Activated B cell treated with CpG ODN at 0.5 μM for 24 hours (primary cell): Measurements from ENCODE around the gene EXTL1. TPM values are rescaled to one million over a fixed set of nuclear protein-coding genes. Genes with fewer than 3 reads are reported as not detected.

Experiments used
- ATAC-seq: fragments of 200-7000 bp; cut with Tn5 transposase; one replicate; pipeline ENCODE4 v1.10.0; 2021; ENCODE audit warnings: low read depth, mild to moderate bottlenecking, moderate library complexity
- CTCF ChIA-PET: fragments of 350-600 bp; sonication (Branson Sonifier 250); formaldehyde crosslinking; loops from one replicate; lab custom pipeline; 2021; ENCODE audit warnings: antibody characterized with exemption; lab: Charles Lee
- POLR2A ChIA-PET: fragments of 350-600 bp; sonication (Branson Sonifier 250); formaldehyde crosslinking; loops from one replicate; lab custom pipeline; 2021; ENCODE audit warnings: antibody characterized with exemption; lab: Charles Lee
- DNase-seq: peaks from one replicate; pipeline ENCODE4 v3.0.0; 2022
- H3K27ac Mint-ChIP-seq: one replicate; pipeline ENCODE4 v1.8.0; 2020; ENCODE audit warnings: mixed read lengths
- H3K27me3 Mint-ChIP-seq: one replicate; pipeline ENCODE4 v1.8.0; 2021; ENCODE audit warnings: mixed read lengths
- H3K36me3 Mint-ChIP-seq: one replicate; pipeline ENCODE4 v1.8.0; 2021; ENCODE audit warnings: low read depth, mixed read lengths
- H3K4me1 Mint-ChIP-seq: one replicate; pipeline ENCODE4 v1.8.0; 2021; ENCODE audit warnings: mixed read lengths
- H3K4me3 Mint-ChIP-seq: one replicate; pipeline ENCODE4 v1.8.0; 2020; ENCODE audit warnings: mild to moderate bottlenecking, mixed read lengths
- H3K9me3 Mint-ChIP-seq: one replicate; pipeline ENCODE4 v1.8.0; 2020; ENCODE audit warnings: mixed read lengths
- intact Hi-C: fragments of 100-400 bp; cut with micrococcal nuclease; formaldehyde crosslinking; loops from one replicate; pipeline ENCODE4 v1.15.1; 2024
- total RNA-seq: library from RNA; stranded (reverse); gene quantifications from 2 replicates; pipeline ENCODE4 v1.2.3, GENCODE V29; 2022
- TF ChIP-seq, protein P1 (sequence below): fragments of 200-600 bp; IDR thresholded peaks from one replicate; pipeline ENCODE4 v1.8.0; 2022; ENCODE audit warnings: antibody characterized with exemption, mild to moderate bottlenecking

EXTL1 gene
- total RNA-seq, 1 donor from 2014 or later: not detected

DNA sequence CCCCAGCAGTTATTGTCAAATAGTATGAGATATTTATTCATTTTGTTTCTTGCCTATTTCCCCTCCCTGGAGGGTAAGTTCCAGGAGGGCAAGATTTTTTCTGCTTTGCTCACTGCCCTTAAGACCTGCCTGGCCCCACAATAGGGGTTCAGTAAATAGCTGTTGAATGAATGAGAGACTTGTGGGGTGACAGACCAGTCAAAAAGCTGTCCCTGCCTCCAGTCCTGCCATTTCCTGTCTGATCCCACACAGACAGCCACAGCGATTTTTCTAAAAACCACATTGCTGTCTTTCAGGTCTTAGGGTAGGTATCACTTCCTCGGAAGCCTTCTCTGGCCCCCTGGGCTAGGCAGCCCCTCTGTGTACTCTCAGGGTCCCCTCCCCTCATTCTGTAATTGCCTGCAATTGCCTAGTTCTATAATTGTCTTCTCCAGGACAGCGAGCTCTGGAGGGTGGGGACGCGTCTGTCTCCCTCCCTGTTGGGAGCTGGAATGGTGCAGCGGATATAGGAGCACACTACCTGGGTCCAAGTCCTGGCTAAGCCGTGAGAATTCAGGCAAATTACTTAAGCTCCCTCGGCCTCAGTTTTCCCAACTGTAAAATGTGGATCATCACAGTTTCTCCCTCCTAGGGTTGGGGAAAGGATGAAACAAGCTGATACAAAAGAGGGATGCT is 1.8 kb upstream of the EXTL1 start:
- ChIA-PET CTCF (no interaction called here), POLR2A (no interaction called here)
- H3K4me1 Mint-ChIP-seq: no peaks in the 10 kb centered on the region
- no peak for ATAC-seq
- intact Hi-C loops: no loop called here
- peaks cover 6% of the 10 kb centered on the region for H3K27me3 Mint-ChIP-seq
- DNase-seq: no peak
- TF ChIP-seq, protein P1, sequence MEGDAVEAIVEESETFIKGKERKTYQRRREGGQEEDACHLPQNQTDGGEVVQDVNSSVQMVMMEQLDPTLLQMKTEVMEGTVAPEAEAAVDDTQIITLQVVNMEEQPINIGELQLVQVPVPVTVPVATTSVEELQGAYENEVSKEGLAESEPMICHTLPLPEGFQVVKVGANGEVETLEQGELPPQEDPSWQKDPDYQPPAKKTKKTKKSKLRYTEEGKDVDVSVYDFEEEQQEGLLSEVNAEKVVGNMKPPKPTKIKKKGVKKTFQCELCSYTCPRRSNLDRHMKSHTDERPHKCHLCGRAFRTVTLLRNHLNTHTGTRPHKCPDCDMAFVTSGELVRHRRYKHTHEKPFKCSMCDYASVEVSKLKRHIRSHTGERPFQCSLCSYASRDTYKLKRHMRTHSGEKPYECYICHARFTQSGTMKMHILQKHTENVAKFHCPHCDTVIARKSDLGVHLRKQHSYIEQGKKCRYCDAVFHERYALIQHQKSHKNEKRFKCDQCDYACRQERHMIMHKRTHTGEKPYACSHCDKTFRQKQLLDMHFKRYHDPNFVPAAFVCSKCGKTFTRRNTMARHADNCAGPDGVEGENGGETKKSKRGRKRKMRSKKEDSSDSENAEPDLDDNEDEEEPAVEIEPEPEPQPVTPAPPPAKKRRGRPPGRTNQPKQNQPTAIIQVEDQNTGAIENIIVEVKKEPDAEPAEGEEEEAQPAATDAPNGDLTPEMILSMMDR: no peak
- H3K27ac Mint-ChIP-seq: no peak overlapping the region
- no peaks in the 10 kb centered on the region for H3K36me3 Mint-ChIP-seq
- no peak overlapping the region for H3K4me3 Mint-ChIP-seq
- no peaks in the 10 kb centered on the region for H3K9me3 Mint-ChIP-seq

DNA sequence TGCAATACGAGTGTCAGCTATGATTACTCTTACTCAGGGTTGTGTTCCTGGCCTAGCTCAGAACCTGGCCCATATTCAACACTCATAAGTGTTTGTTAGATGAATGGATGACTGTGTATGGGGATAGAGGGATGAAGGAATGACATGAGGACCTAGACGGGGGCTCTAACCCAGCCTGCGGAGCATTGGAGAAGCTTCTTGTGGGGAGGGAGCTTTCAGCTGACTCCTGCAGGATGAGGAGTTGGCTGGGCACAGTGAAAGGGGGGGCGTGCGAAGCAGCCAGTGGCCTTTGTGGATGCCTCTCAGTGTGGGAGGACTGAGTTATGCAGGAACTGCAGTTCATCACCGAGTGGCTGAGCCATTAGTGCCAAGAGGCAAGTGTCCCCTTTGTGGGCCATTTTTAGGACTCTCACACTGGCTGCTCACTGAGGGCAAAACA is 1.2 kb upstream of the EXTL1 start:
- CTCF ChIA-PET: no interaction called here
- intact Hi-C loops: no loop called here
- H3K27ac Mint-ChIP-seq: no peak overlapping the region
- TF ChIP-seq, protein P1: no peak
- no peak overlapping the region for H3K4me3 Mint-ChIP-seq
- peaks cover 6% of the 10 kb centered on the region for H3K27me3 Mint-ChIP-seq
- H3K36me3 Mint-ChIP-seq: no peaks in the 10 kb centered on the region
- H3K9me3 Mint-ChIP-seq: no peaks in the 10 kb centered on the region
- DNase-seq (no peak), ATAC-seq (no peak)
- no peaks in the 10 kb centered on the region for H3K4me1 Mint-ChIP-seq
- POLR2A ChIA-PET: no interaction called here

DNA sequence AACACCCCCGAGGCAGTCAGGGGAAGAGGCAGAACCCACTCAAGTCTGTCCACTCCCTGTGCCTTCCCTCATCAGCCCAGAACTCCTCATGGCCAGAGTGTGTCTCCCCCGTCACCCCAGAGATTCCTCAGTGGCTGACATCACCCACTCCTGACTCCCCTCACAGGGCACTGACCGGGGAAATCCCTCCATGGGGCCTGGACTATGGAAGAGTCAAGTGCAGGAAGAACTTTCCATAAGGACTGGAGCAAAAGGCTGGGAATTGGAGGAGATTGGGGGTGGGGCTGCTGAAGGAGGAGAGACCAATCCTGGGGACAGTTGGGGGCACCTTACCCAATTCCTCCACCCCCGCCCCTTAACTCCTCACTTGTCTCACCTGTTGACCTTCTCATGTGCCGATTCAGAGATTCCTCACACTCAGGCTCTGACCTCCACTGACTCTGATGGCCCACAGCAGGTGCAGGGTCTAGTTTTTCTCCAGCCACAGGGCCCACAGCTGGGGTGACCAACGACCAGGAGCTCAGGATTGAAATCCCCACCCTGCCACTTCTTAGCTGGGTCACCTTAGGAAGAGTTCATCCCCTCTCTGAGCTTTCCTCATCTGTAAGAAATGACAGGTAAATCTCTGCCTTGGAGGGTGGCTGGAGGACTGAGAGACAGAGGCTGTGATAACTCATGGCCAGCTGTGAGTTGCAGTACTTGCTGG is 481 bp upstream of the EXTL1 start:
- Mint-ChIP-seq H3K4me3 (no peak overlapping the region), H3K4me1 (no peaks in the 10 kb centered on the region), H3K27ac (no peak overlapping the region), H3K36me3 (no peaks in the 10 kb centered on the region), H3K27me3 (peaks cover 6% of the 10 kb centered on the region), H3K9me3 (no peaks in the 10 kb centered on the region)
- no peak for DNase-seq
- ChIA-PET POLR2A (interaction anchor here (0.7 kb wide), 1 partner anchor 26 kb away, joined by 3 read pairs; no protein-coding TSS in a partner anchor), CTCF (no interaction called here)
- intact Hi-C loops: no loop called here
- ATAC-seq: no peak
- TF ChIP-seq, protein P1: no peak

DNA sequence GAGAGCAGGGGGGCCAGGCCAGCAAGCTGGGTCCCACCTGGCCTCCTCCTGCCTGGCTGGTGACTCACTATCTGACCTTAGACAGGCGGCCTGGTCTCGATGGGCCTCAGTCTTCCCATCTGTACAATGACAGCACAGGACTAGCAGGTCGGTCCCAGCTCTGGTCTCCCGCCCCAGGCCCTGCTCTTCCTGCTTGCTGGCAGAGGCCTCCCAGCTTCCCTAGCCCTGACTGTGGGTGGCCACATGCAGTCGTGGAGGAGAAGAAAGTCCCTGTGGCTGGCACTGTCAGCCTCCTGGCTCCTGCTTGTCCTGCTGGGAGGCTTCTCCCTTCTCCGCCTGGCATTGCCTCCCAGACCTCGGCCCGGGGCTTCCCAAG is 817 bp downstream of the EXTL1 start:
- Mint-ChIP-seq H3K4me3 (no peak overlapping the region), H3K27me3 (peaks cover 6% of the 10 kb centered on the region), H3K36me3 (no peaks in the 10 kb centered on the region), H3K9me3 (no peaks in the 10 kb centered on the region), H3K27ac (no peak overlapping the region), H3K4me1 (no peaks in the 10 kb centered on the region)
- ChIA-PET POLR2A (interaction anchor here (0.7 kb wide), 1 partner anchor 36 kb away, joined by 6 read pairs; no protein-coding TSS in a partner anchor), CTCF (no interaction called here)
- intact Hi-C loops: no loop called here
- no peak for ATAC-seq
- TF ChIP-seq, protein P1: no peak
- DNase-seq: no peak

DNA sequence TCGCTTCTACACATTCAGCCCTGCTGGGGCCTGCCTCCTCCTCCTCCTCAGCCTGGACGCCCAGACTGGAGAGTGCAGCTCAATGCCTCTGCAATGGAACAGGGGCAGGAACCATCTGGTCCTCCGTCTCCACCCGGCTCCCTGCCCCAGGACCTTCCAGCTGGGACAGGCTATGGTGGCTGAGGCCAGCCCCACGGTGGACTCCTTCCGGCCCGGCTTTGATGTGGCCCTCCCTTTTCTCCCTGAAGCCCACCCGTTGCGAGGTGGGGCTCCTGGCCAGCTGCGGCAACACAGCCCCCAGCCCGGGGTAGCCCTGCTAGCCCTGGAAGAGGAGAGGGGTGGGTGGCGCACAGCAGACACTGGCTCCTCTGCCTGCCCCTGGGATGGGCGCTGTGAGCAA is 1.4 kb downstream of the EXTL1 start:
- no peaks in the 10 kb centered on the region for H3K36me3 Mint-ChIP-seq
- no peaks in the 10 kb centered on the region for H3K4me1 Mint-ChIP-seq
- intact Hi-C loops: no loop called here
- ChIA-PET CTCF (no interaction called here), POLR2A (no interaction called here)
- H3K27ac Mint-ChIP-seq: no peak overlapping the region
- no peak overlapping the region for H3K4me3 Mint-ChIP-seq
- no peaks in the 10 kb centered on the region for H3K9me3 Mint-ChIP-seq
- TF ChIP-seq, protein P1: no peak
- H3K27me3 Mint-ChIP-seq: peaks cover 6% of the 10 kb centered on the region
- ATAC-seq (no peak), DNase-seq (no peak)
